ENCODE data around the gene SPATA18.
"Not testable (repeated sequence)": the region's sequence is repeated elsewhere in the genome, so short reads cannot be mapped to it uniquely, and the experiment has no call there.

SPATA18 gene

GRCh38 chr4:52107745-52108144 lies 56.6 kb downstream of the SPATA18 start:
- DNase-seq: no peak

- DNase-seq: no peak
Measured at GRCh38 chr4:52110171-52110570, 59.1 kb downstream of the SPATA18 start.

- no peak for DNase-seq
Measured at GRCh38 chr4:52111995-52112394, 60.9 kb downstream of the SPATA18 start.

DNA sequence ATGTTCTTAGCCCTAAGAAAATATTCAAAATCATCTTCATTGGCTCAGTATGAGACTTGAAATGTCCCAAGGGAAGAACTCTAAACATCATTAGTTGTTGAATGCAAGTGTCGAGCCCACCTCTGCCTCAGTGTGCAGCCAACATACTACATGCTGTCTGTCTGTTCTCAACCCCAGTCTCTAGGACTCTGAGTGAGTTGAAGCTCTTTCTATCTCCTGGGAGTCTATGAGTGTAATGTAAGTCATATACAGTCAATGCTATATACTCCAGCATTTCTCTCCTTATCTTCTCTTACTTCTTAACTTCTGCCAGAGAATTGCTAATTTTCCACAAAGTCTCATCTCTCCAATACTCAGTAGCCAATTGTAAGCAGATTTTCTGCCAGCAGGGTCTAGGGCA lies 61.3 kb downstream of the SPATA18 start:
- no peak for DNase-seq

- DNase-seq: no peak
Measured at GRCh38 chr4:52116641-52117040, 65.5 kb downstream of the SPATA18 start.

DNA sequence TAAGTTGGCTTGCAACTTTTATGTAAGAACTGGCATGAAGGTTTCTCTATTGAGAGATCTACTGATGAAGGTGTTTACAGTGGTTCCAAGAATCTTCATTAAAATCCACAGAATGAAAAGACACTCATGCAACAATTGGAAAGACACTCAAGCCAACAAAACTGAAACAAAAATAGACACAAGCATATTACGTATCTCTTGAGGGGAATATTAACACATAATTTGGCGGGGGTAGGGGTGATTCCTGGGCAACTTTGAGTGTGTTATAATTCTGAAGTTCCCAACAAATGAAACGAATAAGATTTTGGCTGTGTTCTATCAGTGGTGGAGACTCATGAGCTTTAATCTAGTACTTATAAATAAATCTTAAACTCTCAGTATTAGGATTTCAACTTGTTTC lies 75.1 kb downstream of the SPATA18 start:
- DNase-seq: no peak

DNA sequence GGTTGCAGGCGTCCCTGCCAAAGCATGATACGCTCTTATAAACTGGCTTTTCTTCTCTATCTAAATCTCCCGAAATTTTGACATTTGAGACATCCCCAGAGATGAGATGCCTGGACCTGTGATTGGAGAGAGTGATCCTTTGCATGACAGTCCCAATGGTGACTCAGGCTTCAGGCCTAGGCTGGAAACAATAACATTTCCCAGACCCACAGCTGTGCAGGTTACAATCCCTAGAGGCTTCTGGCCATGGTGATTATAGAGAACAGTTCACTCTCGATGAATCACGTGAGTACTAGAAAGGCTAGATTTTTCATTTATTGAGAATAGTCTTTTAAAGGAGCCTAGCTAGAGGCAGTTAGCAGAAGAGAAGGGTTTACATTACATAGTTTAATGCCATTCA lies 75.9 kb downstream of the SPATA18 start:
- no peak for DNase-seq

- DNase-seq: no peak
Measured at GRCh38 chr4:52135171-52135570, 84.1 kb downstream of the SPATA18 start.

DNA sequence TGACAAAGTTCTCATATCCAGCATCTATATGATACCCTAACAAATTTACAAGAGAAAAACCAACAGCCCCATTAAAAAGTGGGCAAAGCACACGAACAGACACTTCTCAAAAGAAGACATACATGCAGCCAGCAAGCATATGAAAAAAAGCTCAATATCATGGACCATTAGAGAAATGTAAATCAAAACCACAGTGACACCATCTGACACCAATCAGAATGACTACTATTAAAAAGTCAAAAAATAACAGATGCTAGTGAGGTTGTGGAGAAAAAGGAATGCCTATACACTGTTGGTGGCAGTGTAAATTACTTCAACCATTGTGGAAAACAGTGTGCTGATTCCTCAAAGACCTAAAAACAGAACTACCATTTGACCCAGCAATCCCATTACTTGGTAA lies 86.0 kb downstream of the SPATA18 start:
- DNase-seq: not testable (repeated sequence)

DNA sequence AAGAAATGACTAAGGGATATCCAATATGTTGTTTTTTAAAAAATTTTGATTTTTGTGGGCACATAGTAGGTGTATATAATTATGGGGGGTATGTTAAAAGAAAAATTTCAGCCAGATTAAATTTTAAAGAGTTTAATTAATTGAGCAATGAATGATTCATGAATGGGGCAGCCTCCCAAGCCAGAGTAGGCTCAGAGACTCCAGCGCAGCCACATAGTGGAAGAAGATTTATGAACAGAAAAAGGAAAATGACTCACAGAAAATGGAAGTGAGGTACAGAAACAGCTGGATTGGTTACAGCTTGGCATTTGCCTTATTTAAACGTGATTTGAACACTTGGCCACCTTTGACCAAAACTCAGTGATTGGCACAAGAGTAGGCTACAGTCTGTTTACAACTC lies 91.7 kb downstream of the SPATA18 start:
- no peak for DNase-seq

GRCh38 chr4:52143815-52144214 lies 92.7 kb downstream of the SPATA18 start:
- no peak for DNase-seq

- DNase-seq: no peak
Measured at GRCh38 chr4:52144372-52144771, 93.3 kb downstream of the SPATA18 start.
